Panc1 (cell line): Measurements from ENCODE around the gene TRAPPC2L. TPM values are rescaled to one million over a fixed set of nuclear protein-coding genes. Genes with fewer than 3 reads are reported as not detected.

Experiments
- ATAC-seq: fragments of 200-7000 bp; cut with Tn5 transposase; 2 replicates; pipeline ENCODE4 v1.9.1; 2020; ENCODE audit warnings: mild to moderate bottlenecking, moderate library complexity
- Bru-seq: library from RNA; stranded (reverse); fragments of 400-500 nt; gene quantifications from one replicate; lab custom pipeline; 2021; lab: Mats Ljungman, UMichigan
- BruChase-seq, 2 experiments: library from RNA; stranded (reverse); fragments of 400-500 nt; gene quantifications; one replicate each; lab custom pipeline; 2021; lab: Mats Ljungman, UMichigan
- BruUV-seq: library from RNA; stranded (reverse); fragments of 400-500 nt; replicated peaks from 2 replicates; lab custom pipeline; 2021; lab: Mats Ljungman, UMichigan
- CTCF ChIA-PET: fragments of 300-600 bp; sonication (Branson Sonifier 250); formaldehyde crosslinking; loops from one replicate; lab custom pipeline; 2022; ENCODE audit warnings: antibody characterized with exemption; lab: Charles Lee
- POLR2A ChIA-PET: fragments of 300-600 bp; sonication (Branson Sonifier 250); formaldehyde crosslinking; loops from one replicate; lab custom pipeline; 2022; ENCODE audit warnings: antibody characterized with exemption; lab: Charles Lee
- DNase-seq: peaks from one replicate; pipeline ENCODE4 v3.0.0-alpha.2; 2010; ENCODE audit warnings: low read depth, low spot score
- H3K27ac ChIP-seq: 2 replicates; pipeline ENCODE4 v1.5.1; 2011; ENCODE audit warnings: mild to moderate bottlenecking, low read length, inconsistent platforms
- H3K27me3 ChIP-seq: fragments of 200-500 bp; sonication (Bioruptor generic); 2 replicates; pipeline ENCODE4 v1.6.0; 2014; ENCODE audit warnings: low read length, inconsistent platforms; ENCODE audit not compliant: control insufficient read depth, insufficient read depth
- H3K36me3 ChIP-seq: fragments of 200-500 bp; sonication (Bioruptor generic); 2 replicates; pipeline ENCODE4 v1.5.1; 2014; ENCODE audit warnings: inconsistent platforms, mild to moderate bottlenecking, low read length, moderate library complexity; ENCODE audit not compliant: control insufficient read depth, insufficient read depth
- H3K4me1 ChIP-seq: 2 replicates; pipeline ENCODE4 v1.5.1; 2011; ENCODE audit warnings: inconsistent platforms, mild to moderate bottlenecking, low read length, moderate library complexity; ENCODE audit not compliant: control insufficient read depth, insufficient read depth
- H3K4me3 ChIP-seq, 2 experiments: 2 replicates each; pipeline ENCODE4 v1.5.1; 2011 to 2012; ENCODE audit warnings: low read depth in 2 of 2, low read length in 2 of 2, mild to moderate bottlenecking in 2 of 2, inconsistent platforms in 1 of 2, moderate library complexity in 1 of 2
- H3K9me3 ChIP-seq: fragments of 200-500 bp; sonication (Bioruptor generic); 2 replicates; pipeline ENCODE4 v1.5.1; 2014; ENCODE audit warnings: low read depth, mild to moderate bottlenecking, inconsistent platforms, low read length, moderate library complexity; ENCODE audit not compliant: control insufficient read depth, insufficient read depth
- POLR2AphosphoS5 ChIP-seq: IDR thresholded peaks from 2 replicates; pipeline ENCODE4 v1.6.1; 2012; ENCODE audit warnings: mild to moderate bottlenecking, low read depth, low read length, moderate library complexity
- SIN3A ChIP-seq: IDR thresholded peaks from 2 replicates; pipeline ENCODE4 v1.6.1; 2012; ENCODE audit warnings: low read depth, mild to moderate bottlenecking, low read length, moderate library complexity, borderline replicate concordance; ENCODE audit not compliant: insufficient read depth
- TCF7L2 ChIP-seq: IDR thresholded peaks from 2 replicates; pipeline ENCODE4 v1.6.1; 2011; ENCODE audit warnings: mild to moderate bottlenecking, low read depth, low read length, inconsistent platforms
- in situ Hi-C: cut with HindIII; loops from 2 replicates; pipeline ENCODE4 v1.10.0; 2016; ENCODE audit warnings: low sequenced_read_pairs, low pct_unique_long_range_greater_than_20kb
- intact Hi-C: fragments of 100-400 bp; cut with micrococcal nuclease; formaldehyde crosslinking; loops from one replicate; pipeline ENCODE4 v1.10.0; 2022; ENCODE audit not compliant: unreplicated experiment
- long read RNA-seq: library from polyadenylated mRNA; unstranded; transcript quantifications from one replicate; pipeline ENCODE4 v2.0.0, GENCODE V29; 2021; ENCODE audit not compliant: unreplicated experiment
- polyA plus RNA-seq: library from polyadenylated mRNA; unstranded; fragments of >200 nt; gene quantifications from one replicate; pipeline ENCODE4 v1.2.1, GENCODE V29; 2012; ENCODE audit warnings: missing spikeins; ENCODE audit not compliant: insufficient read length
- total RNA-seq: library from RNA; stranded (reverse); gene quantifications from one replicate; pipeline ENCODE4 v1.2.1, GENCODE V29; 2021; ENCODE audit not compliant: unreplicated experiment
- TF ChIP-seq, protein P1 (sequence below): fragments of 450-650 bp; IDR thresholded peaks from 2 replicates; pipeline ENCODE4 v1.5.1; 2017; ENCODE audit warnings: mild to moderate bottlenecking
- TF ChIP-seq, protein P2 (sequence below), 2 experiments: IDR thresholded peaks; 2 replicates each; pipeline ENCODE4 v1.6.1; 2011 to 2012; ENCODE audit warnings: low read depth in 2 of 2, control low read depth in 1 of 2, low read length in 1 of 2, mild to moderate bottlenecking in 1 of 2, moderate library complexity in 1 of 2; ENCODE audit not compliant: insufficient read depth in 1 of 2

TRAPPC2L gene
- 73.8 TPM for total RNA-seq
- polyA plus RNA-seq, result 129 TPM
- Bru-seq, nascent RNA, result percentile 57 among the genes with signal in this experiment
- percentile 61 among the genes with signal in this experiment for BruChase-seq, experiment 1, labeled RNA remaining after a 2-hour chase
- BruChase-seq, experiment 2, labeled RNA remaining after a 6-hour chase, result percentile 67 among the genes with signal in this experiment
- long read RNA-seq, transcript TRAPPC2L-201 (5 exons, 2,215 nt), result major isoform, 14 of 80 reads
- long read RNA-seq, partial matches to known transcripts, result 4 of 80 reads
- long read RNA-seq, other reads (novel, unspliced or antisense), result 58 of 80 reads

GRCh38 chr16:88856828-88857727, at the start of gene TRAPPC2L, which contains the start of gene GALNS:
TRAPPC2L (plus strand) TSS chr16:88857127; CDS start chr16:88857151, 24 bp downstream.
GALNS (minus strand) TSS chr16:88856947; CDS start chr16:88856877, 70 bp downstream.
- Histone ChIP-seq H3K4me3 (peak within 1 kb of the TSS; percentile 88 to 93), H3K27me3 (no peaks in the 10 kb centered on the region), H3K9me3 (no peaks in the 10 kb centered on the region), H3K4me1 (peaks cover 9% of the 10 kb centered on the region; the same call in 1 of the 2 replicates), H3K27ac (peak within 1 kb of the TSS; percentile 84), H3K36me3 (peaks cover 6% of the 10 kb centered on the region; the same call in 1 of the 2 replicates)
- intact Hi-C loops (no loop called here), in situ Hi-C loops (no loop called here)
- no TSS peak for BruUV-seq
- ChIA-PET POLR2A (interaction anchor here (0.6 kb wide), 2 partner anchors 7 to 420 kb away, joined by 3 to 4 read pairs; no protein-coding TSS in a partner anchor), CTCF (interaction anchor here (0.5 kb wide), 1 partner anchor 11 kb away, joined by 4 read pairs; no protein-coding TSS in a partner anchor)
- DNase-seq, result peak; percentile 35
- ATAC-seq, result peak; percentile 91
- TF ChIP-seq, protein P1, sequence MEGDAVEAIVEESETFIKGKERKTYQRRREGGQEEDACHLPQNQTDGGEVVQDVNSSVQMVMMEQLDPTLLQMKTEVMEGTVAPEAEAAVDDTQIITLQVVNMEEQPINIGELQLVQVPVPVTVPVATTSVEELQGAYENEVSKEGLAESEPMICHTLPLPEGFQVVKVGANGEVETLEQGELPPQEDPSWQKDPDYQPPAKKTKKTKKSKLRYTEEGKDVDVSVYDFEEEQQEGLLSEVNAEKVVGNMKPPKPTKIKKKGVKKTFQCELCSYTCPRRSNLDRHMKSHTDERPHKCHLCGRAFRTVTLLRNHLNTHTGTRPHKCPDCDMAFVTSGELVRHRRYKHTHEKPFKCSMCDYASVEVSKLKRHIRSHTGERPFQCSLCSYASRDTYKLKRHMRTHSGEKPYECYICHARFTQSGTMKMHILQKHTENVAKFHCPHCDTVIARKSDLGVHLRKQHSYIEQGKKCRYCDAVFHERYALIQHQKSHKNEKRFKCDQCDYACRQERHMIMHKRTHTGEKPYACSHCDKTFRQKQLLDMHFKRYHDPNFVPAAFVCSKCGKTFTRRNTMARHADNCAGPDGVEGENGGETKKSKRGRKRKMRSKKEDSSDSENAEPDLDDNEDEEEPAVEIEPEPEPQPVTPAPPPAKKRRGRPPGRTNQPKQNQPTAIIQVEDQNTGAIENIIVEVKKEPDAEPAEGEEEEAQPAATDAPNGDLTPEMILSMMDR, result no peak
- peak; percentile 63; the same call in 1 of the 2 replicates for TF ChIP-seq SIN3A
- no peak for TF ChIP-seq TCF7L2
- TF ChIP-seq, protein P2, sequence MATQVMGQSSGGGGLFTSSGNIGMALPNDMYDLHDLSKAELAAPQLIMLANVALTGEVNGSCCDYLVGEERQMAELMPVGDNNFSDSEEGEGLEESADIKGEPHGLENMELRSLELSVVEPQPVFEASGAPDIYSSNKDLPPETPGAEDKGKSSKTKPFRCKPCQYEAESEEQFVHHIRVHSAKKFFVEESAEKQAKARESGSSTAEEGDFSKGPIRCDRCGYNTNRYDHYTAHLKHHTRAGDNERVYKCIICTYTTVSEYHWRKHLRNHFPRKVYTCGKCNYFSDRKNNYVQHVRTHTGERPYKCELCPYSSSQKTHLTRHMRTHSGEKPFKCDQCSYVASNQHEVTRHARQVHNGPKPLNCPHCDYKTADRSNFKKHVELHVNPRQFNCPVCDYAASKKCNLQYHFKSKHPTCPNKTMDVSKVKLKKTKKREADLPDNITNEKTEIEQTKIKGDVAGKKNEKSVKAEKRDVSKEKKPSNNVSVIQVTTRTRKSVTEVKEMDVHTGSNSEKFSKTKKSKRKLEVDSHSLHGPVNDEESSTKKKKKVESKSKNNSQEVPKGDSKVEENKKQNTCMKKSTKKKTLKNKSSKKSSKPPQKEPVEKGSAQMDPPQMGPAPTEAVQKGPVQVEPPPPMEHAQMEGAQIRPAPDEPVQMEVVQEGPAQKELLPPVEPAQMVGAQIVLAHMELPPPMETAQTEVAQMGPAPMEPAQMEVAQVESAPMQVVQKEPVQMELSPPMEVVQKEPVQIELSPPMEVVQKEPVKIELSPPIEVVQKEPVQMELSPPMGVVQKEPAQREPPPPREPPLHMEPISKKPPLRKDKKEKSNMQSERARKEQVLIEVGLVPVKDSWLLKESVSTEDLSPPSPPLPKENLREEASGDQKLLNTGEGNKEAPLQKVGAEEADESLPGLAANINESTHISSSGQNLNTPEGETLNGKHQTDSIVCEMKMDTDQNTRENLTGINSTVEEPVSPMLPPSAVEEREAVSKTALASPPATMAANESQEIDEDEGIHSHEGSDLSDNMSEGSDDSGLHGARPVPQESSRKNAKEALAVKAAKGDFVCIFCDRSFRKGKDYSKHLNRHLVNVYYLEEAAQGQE (IDR thresholded peaks at IDR 0.05; ENCODE audit: insufficient read depth in 1 of 2, low read depth in 2 of 2, low read length in 1 of 2), result no peak
- peak; percentile 77 for TF ChIP-seq POLR2AphosphoS5

DNA sequence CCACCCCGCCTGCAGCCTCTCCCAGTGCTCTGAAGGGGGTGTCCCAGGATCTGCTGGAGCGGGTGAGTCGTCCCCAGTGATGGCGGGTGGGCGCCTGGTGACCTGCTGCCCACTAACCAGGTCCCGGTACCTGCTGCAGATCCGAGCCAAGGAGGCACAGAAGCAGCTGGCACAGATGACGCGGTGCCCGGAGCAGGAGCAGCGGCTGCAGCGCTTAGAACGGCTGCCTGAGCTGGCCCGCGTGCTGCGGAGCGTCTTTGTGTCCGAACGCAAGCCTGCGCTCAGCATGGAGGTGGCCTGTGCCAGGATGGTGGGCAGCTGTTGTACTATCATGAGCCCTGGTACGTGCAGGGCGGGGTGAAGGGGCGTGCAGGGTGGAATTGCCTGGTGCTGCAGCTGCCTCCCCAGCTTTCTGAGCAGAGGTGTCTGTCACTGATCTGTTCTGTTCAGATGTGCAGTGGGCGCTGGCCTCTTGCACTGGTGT, 49.7 kb upstream of the TRAPPC2L start:
- CTCF ChIA-PET, result no interaction called here
- no peak for ATAC-seq
- POLR2A ChIA-PET, result no interaction called here
- intact Hi-C loops, result no loop called here
- TF ChIP-seq, protein P2 (IDR thresholded peaks at IDR 0.05; ENCODE audit: insufficient read depth in 1 of 2, low read depth in 2 of 2, low read length in 1 of 2), result no peak
- H3K36me3 ChIP-seq, result peaks cover 7% of the 10 kb centered on the region; the same call in 1 of the 2 replicates
- no TSS peak for BruUV-seq
- in situ Hi-C loops, result no loop called here
- H3K4me3 ChIP-seq, result no peak overlapping the region
- H3K9me3 ChIP-seq, result no peaks in the 10 kb centered on the region
- no peak for DNase-seq
- H3K27ac ChIP-seq, result peak overlapping the region; percentile 17; the same call in 1 of the 2 replicates
- peaks cover 21% of the 10 kb centered on the region for H3K4me1 ChIP-seq
- H3K27me3 ChIP-seq, result no peaks in the 10 kb centered on the region
